Dermis microvascular lymphatic vessel endothelial cell (primary cell): ENCODE data around the gene CEP112. TPM values are rescaled to one million over a fixed set of nuclear protein-coding genes. Genes with fewer than 3 reads are reported as not detected.
A peak's percentile ranks its signal among the peaks of the same experiment; 100 is the strongest.

ENCODE experiments used
- DNase-seq, 2 donors: peaks; one replicate each; pipeline versions ENCODE4 v3.0.0 to v3.0.0-alpha.2; 2010; ENCODE audit warnings: low read depth in 2 of 2
- total RNA-seq: library from RNA; depleted of rRNA; stranded (reverse); fragments of >200 nt; gene quantifications from 2 replicates; pipeline ENCODE4 v1.2.1, GENCODE V29; 2014

CEP112 gene
- total RNA-seq, 1 donor from 2014 or later, result 5.0 TPM

DNA sequence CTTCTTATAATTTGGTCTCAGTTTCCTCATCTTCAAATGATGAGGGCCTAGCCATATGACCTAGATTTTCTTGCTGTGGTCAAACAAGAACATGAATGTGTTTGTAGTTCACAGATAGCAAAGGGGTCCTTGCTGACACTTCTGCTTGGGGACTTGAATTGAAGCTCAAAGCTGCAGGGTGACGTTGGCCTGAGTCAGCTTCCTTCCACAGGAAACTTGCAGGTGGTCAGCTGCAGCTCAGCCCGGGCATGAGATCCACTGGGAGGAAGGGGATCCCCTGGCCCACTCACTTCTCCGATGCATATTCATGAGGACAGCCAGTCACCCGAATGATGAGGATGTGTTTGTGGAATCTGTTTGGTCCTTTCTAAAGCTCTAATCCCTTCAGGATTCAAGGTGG, 587.9 kb downstream of the CEP112 start:
- DNase-seq, result peak; percentile 63 to 90

DNA sequence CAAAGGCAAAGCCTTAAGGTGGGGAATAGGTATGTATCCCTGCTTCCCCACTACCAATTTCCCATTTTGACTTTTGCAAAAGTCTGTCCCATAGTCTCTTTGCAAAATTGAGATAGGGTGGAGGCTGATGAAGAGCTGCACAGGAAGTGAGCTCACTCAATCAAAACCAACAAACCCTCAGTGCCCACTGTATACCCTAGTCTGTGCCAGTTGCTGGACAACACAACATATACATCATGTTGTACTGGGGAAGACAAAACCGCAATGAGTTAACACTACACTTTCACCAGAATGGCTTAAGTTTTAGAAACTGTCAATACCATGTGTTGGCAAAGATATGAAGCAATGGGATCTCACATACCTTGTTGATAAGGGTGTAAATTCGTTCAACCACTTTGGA, 590.1 kb downstream of the CEP112 start:
- DNase-seq, result no peak

- DNase-seq, result no peak
Measured at GRCh38 chr17:65601145-65601544, 590.8 kb downstream of the CEP112 start.

DNA sequence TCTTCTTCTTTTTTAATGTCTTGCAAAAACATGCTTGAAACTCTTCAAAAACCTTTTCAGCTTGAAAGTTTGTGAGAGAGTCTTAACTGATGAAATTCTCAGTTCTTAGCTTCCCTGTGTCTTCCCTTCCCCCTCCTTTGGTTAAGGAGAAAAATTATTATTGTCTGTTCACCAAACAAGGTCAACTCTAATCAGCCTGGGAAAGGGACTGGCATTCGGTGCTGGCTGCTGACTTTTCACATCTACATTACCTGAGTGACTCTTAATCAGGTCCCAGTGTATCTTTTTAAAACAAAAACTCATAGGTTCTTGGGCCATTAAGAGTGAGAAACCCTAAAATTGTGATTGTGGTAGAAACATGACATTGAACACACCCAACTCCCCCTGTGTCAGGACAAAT, 591.4 kb downstream of the CEP112 start:
- DNase-seq, result no peak

DNA sequence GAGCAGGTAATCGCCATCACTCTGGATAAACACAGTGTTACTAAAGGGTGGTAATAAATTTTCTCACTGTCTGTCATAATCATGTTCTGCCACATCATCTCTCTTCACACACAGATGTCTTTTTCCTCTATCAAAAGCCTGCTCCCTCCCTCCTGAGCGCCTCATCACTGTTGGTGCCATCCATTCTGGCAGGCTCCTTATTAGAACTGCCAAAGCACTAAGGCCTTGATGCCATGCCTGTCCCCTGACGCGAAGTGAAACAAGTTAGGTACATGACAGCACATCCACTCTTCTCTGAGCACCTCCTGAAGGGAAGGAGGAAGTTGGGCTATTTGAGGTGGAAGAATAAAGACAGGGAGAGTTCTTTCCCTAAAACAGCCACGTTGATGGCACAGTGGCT, 592.3 kb downstream of the CEP112 start:
- no peak for DNase-seq

- DNase-seq, result no peak
Measured at GRCh38 chr17:65598746-65599145, 593.2 kb downstream of the CEP112 start.

- DNase-seq, result no peak
Measured at GRCh38 chr17:65595071-65595656, 596.8 kb downstream of the CEP112 start.

GRCh38 chr17:65593855-65594845, 597.8 kb downstream of the CEP112 start:
- DNase-seq, result peak in 1 of 2 donors; percentile 5

DNA sequence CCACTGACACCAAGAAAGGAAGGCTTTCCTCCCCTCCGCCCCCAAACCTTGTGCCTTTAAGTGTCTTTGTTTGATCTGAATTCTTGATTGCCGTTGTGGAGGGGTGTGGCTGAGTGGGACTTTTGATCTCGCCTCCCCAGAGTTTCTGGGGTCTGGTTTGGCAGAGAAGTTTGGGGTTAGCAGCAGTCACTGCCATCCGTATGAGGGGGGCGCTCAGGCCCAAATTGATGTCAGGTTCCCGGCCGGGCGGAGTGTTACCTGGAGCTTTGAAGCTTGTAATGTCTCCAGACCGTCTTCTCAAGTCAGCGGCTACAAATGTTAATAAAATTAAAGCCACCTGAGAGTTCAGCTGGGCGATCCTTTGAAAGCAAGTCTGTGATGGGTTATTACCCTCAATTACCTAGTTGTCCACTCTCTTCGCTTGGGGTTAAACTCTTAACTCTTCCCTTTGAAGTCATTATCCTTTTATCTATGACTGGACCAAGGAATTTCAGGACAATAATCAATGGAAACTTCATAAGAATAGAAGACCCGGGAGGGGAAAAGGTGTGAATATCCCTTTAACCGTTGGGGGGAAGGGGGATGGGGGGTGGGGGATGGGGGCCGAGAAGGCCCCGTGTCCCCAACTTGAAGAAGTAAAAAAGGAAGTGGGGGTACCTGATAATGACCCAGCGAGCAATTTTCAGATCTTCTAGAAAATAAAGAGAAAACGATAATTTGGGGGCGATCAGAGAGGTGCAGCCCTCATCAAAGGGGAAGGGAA, 598.7 kb downstream of the CEP112 start:
- no peak for DNase-seq

- DNase-seq, result no peak
Measured at GRCh38 chr17:65592125-65592965, 599.6 kb downstream of the CEP112 start.

- DNase-seq, result no peak
Measured at GRCh38 chr17:65589321-65589720, 602.6 kb downstream of the CEP112 start.

GRCh38 chr17:65588181-65588808, 603.6 kb downstream of the CEP112 start:
- no peak for DNase-seq

- DNase-seq, result peak in 1 of 2 donors; percentile 18
Measured at GRCh38 chr17:65587534-65588180, 604.3 kb downstream of the CEP112 start.

GRCh38 chr17:65586899-65587298, 605.0 kb downstream of the CEP112 start:
- DNase-seq, result no peak

Other genes starting within 250 kb of the CEP112 start
- gene APOH, start 37.3 kb upstream of the CEP112 start, total RNA-seq, result not detected in 2 replicates
- 3.6 and 7.1 TPM in 2 replicates for gene PRKCA, start 110.5 kb upstream of the CEP112 start, total RNA-seq